ENCODE data around the gene NPAS3. TPM values are rescaled to one million over a fixed set of nuclear protein-coding genes. Genes with fewer than 3 reads are reported as not detected.

Gene NPAS3
- total RNA-seq, 2 experiments from 2014 or later = not detected

- ATAC-seq (no peak), DNase-seq (no peak)
- Mint-ChIP-seq H3K27ac (no peak overlapping the region), H3K27me3 (no peaks in the 10 kb centered on the region), H3K4me1 (ENCODE audit: low read depth) (no peaks in the 10 kb centered on the region), H3K9me3 (no peaks in the 10 kb centered on the region), H3K4me3 (no peak overlapping the region), H3K36me3 (ENCODE audit: low read depth) (no peaks in the 10 kb centered on the region)
- TF ChIP-seq, protein P1, sequence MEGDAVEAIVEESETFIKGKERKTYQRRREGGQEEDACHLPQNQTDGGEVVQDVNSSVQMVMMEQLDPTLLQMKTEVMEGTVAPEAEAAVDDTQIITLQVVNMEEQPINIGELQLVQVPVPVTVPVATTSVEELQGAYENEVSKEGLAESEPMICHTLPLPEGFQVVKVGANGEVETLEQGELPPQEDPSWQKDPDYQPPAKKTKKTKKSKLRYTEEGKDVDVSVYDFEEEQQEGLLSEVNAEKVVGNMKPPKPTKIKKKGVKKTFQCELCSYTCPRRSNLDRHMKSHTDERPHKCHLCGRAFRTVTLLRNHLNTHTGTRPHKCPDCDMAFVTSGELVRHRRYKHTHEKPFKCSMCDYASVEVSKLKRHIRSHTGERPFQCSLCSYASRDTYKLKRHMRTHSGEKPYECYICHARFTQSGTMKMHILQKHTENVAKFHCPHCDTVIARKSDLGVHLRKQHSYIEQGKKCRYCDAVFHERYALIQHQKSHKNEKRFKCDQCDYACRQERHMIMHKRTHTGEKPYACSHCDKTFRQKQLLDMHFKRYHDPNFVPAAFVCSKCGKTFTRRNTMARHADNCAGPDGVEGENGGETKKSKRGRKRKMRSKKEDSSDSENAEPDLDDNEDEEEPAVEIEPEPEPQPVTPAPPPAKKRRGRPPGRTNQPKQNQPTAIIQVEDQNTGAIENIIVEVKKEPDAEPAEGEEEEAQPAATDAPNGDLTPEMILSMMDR (IDR thresholded peaks at IDR 0.05) = no peak
- ChIA-PET POLR2A (no interaction called here), CTCF (no interaction called here)
- intact Hi-C loops (cut with micrococcal nuclease) = no loop called here
Observed at GRCh38 chr14:32980902-32981501, 42.3 kb downstream of the NPAS3 start.

- Mint-ChIP-seq H3K27ac (no peak overlapping the region), H3K36me3 (ENCODE audit: low read depth) (no peaks in the 10 kb centered on the region), H3K4me3 (no peak overlapping the region), H3K4me1 (ENCODE audit: low read depth) (no peaks in the 10 kb centered on the region), H3K9me3 (peaks cover 3% of the 10 kb centered on the region), H3K27me3 (peaks cover 1% of the 10 kb centered on the region)
- intact Hi-C loops (cut with micrococcal nuclease) = no loop called here
- TF ChIP-seq, protein P1 (IDR thresholded peaks at IDR 0.05) = no peak
- CTCF ChIA-PET = no interaction called here
- no peak for DNase-seq
- ATAC-seq = no peak
- POLR2A ChIA-PET = no interaction called here
Observed at GRCh38 chr14:32984241-32984930, 45.7 kb downstream of the NPAS3 start.

GRCh38 chr14:32985866-32986265 is 47.2 kb downstream of the NPAS3 start:
- peaks cover 1% of the 10 kb centered on the region for H3K27me3 Mint-ChIP-seq
- TF ChIP-seq, protein P1 (IDR thresholded peaks at IDR 0.05) = no peak
- no peaks in the 10 kb centered on the region for H3K4me1 Mint-ChIP-seq (ENCODE audit: low read depth)
- peaks cover 3% of the 10 kb centered on the region for H3K9me3 Mint-ChIP-seq
- no peak for DNase-seq
- intact Hi-C loops (cut with micrococcal nuclease) = no loop called here
- ChIA-PET POLR2A (no interaction called here), CTCF (no interaction called here)
- H3K4me3 Mint-ChIP-seq = no peak overlapping the region
- no peak overlapping the region for H3K27ac Mint-ChIP-seq
- no peak for ATAC-seq
- no peaks in the 10 kb centered on the region for H3K36me3 Mint-ChIP-seq (ENCODE audit: low read depth)

- peaks cover 1% of the 10 kb centered on the region for H3K27me3 Mint-ChIP-seq
- no peaks in the 10 kb centered on the region for H3K36me3 Mint-ChIP-seq (ENCODE audit: low read depth)
- DNase-seq = no peak
- H3K9me3 Mint-ChIP-seq = peaks cover 3% of the 10 kb centered on the region
- TF ChIP-seq, protein P1 (IDR thresholded peaks at IDR 0.05) = no peak
- CTCF ChIA-PET = no interaction called here
- ATAC-seq = no peak
- no peak overlapping the region for H3K4me3 Mint-ChIP-seq
- no peaks in the 10 kb centered on the region for H3K4me1 Mint-ChIP-seq (ENCODE audit: low read depth)
- intact Hi-C loops (cut with micrococcal nuclease) = no loop called here
- H3K27ac Mint-ChIP-seq = no peak overlapping the region
- POLR2A ChIA-PET = interaction anchor here (0.6 kb wide), 1 partner anchor 611 kb away, joined by 4 read pairs; no protein-coding TSS in a partner anchor
Observed at GRCh38 chr14:32986791-32987540, 48.3 kb downstream of the NPAS3 start.

DNA sequence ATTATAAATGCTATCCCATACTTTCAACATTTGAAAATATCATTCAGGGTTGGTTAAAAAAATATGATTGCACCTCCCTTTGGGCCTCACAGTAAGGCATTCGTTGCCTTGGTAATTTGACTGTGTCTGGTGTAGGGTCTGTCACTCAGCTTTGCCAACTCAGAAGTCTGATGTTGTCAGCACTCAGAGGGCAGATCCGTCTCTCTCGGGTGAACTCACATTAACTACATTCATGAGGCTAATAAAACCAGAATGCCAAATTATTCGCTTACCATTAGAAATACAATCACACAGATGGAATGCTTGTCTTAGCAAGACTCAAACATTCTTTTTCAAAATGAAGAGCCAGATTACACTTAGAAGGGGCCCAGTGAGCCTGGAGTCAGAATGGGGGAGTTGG is 53.0 kb downstream of the NPAS3 start:
- H3K27ac Mint-ChIP-seq = no peak overlapping the region
- DNase-seq (no peak), ATAC-seq (no peak)
- intact Hi-C loops (cut with micrococcal nuclease) = no loop called here
- H3K4me3 Mint-ChIP-seq = no peak overlapping the region
- CTCF ChIA-PET = no interaction called here
- no peaks in the 10 kb centered on the region for H3K4me1 Mint-ChIP-seq (ENCODE audit: low read depth)
- H3K36me3 Mint-ChIP-seq (ENCODE audit: low read depth) = no peaks in the 10 kb centered on the region
- peaks cover 1% of the 10 kb centered on the region for H3K27me3 Mint-ChIP-seq
- H3K9me3 Mint-ChIP-seq = peaks cover 7% of the 10 kb centered on the region
- TF ChIP-seq, protein P1 (IDR thresholded peaks at IDR 0.05) = no peak
- POLR2A ChIA-PET = interaction anchor here (0.7 kb wide), 1 partner anchor 37 kb away, joined by 3 read pairs; no protein-coding TSS in a partner anchor

All from activated CD8-positive, alpha-beta T cell treated with anti-CD3 and anti-CD28 coated beads for 36 hours (primary cell).